ENCODE data around the gene NUMB.

Gene NUMB

GRCh38 chr14:73254247-73255004 is 203.9 kb downstream of the NUMB start:
- Histone ChIP-seq H3K9ac (ENCODE audit: low read length) (no peak overlapping the region), H3K27ac (ENCODE audit: low read depth, low read length) (no peak overlapping the region), H3K9me3 (ENCODE audit: low read length) (no peaks in the 10 kb centered on the region), H3K4me3 (ENCODE audit: low read depth in 1 of 2, low read length in 2 of 2) (no peak overlapping the region), H3K27me3 (ENCODE audit: control insufficient read depth in 1 of 2, insufficient read depth in 2 of 2, low read length in 2 of 2) (no peaks in the 10 kb centered on the region), H3K36me3 (ENCODE audit: insufficient read depth, low read length) (no peaks in the 10 kb centered on the region), H3K4me1 (ENCODE audit: insufficient read depth, low read length) (no peaks in the 10 kb centered on the region)

DNA sequence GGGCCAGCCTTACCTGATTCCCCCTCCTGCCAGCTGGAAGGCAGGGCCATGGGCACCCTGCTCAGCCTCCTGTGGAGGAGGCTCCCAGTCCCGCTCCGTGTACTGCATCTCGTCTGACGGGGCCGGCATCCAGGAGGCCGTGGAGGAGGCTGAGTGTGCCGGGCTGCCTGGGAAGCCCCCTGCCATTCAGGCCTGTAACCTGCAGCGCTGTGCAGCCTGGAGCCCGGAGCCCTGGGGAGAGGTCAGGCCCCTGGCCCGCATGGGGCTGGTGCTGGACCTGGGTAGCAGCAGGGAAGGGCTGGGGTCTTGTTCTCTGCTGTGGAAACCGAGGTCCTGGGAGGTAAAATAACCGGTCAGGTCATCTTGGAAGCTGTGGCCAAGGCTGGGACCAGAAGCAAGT is 204.6 kb downstream of the NUMB start:
- Histone ChIP-seq H3K9ac (ENCODE audit: low read length) (no peak overlapping the region), H3K9me3 (ENCODE audit: low read length) (no peaks in the 10 kb centered on the region), H3K4me3 (ENCODE audit: low read depth in 1 of 2, low read length in 2 of 2) (no peak overlapping the region), H3K4me1 (ENCODE audit: insufficient read depth, low read length) (no peaks in the 10 kb centered on the region), H3K27ac (ENCODE audit: low read depth, low read length) (no peak overlapping the region), H3K36me3 (ENCODE audit: insufficient read depth, low read length) (no peaks in the 10 kb centered on the region), H3K27me3 (ENCODE audit: control insufficient read depth in 1 of 2, insufficient read depth in 2 of 2, low read length in 2 of 2) (no peaks in the 10 kb centered on the region)

DNA sequence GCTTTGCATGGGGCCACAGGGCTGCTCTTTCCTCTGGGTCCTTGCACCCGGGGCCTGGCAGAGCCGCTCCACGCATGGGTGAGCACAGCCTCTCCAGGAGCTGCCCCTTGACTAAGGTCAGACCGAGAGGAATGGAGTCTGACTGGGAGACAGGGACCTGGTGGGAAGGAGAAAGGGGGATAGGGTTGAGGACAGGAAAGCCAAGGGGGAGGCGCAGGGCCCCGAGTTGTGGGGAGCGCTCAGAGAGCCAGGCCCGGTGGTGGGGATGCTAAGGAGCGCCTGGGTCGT is 205.1 kb downstream of the NUMB start:
- Histone ChIP-seq H3K27me3 (ENCODE audit: control insufficient read depth in 1 of 2, insufficient read depth in 2 of 2, low read length in 2 of 2) (no peaks in the 10 kb centered on the region), H3K4me1 (ENCODE audit: insufficient read depth, low read length) (no peaks in the 10 kb centered on the region), H3K36me3 (ENCODE audit: insufficient read depth, low read length) (no peaks in the 10 kb centered on the region), H3K9me3 (ENCODE audit: low read length) (no peaks in the 10 kb centered on the region), H3K9ac (ENCODE audit: low read length) (no peak overlapping the region), H3K27ac (ENCODE audit: low read depth, low read length) (no peak overlapping the region), H3K4me3 (ENCODE audit: low read depth in 1 of 2, low read length in 2 of 2) (no peak overlapping the region)

GRCh38 chr14:73252491-73253322 is 205.6 kb downstream of the NUMB start:
- no peaks in the 10 kb centered on the region for H3K27me3 ChIP-seq (ENCODE audit: control insufficient read depth in 1 of 2, insufficient read depth in 2 of 2, low read length in 2 of 2)
- H3K9ac ChIP-seq (ENCODE audit: low read length) = no peak overlapping the region
- H3K4me3 ChIP-seq (ENCODE audit: low read depth in 1 of 2, low read length in 2 of 2) = no peak overlapping the region
- H3K36me3 ChIP-seq (ENCODE audit: insufficient read depth, low read length) = no peaks in the 10 kb centered on the region
- H3K9me3 ChIP-seq (ENCODE audit: low read length) = no peaks in the 10 kb centered on the region
- no peak overlapping the region for H3K27ac ChIP-seq (ENCODE audit: low read depth, low read length)
- H3K4me1 ChIP-seq (ENCODE audit: insufficient read depth, low read length) = no peaks in the 10 kb centered on the region

DNA sequence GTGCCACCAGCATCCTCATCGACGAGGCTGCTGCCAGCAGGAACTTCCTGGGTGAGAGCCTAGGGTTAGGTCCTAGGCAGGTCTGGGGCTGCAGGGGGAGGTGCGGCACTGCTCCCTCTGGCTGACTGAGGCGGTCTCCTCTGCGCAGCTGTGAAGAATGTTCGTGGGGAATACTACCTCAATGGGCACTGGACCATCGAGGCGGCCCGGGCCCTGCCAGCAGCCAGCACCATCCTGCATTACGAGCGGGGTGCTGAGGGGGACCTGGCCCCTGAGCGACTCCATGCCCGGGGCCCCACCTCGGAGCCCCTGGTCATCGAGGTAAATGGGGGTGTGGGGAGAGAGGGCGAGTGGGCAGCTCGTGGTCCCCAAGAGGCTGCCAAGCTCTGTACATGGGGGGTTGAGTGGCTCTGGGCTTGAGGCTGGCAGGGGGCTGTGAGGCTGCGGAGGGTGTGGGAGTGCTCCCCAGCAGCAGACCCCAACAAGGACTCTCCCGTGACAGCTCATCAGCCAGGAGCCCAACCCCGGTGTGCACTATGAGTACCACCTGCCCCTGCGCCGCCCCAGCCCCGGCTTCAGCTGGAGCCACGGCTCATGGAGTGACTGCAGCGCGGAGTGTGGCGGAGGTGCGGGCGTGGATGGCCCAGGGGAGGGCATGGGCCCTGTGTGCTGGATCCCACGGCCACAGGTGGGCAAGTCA is 206.7 kb downstream of the NUMB start:
- no peak overlapping the region for H3K27ac ChIP-seq (ENCODE audit: low read depth, low read length)

GRCh38 chr14:73250781-73251500 is 207.4 kb downstream of the NUMB start:
- Histone ChIP-seq H3K27me3 (ENCODE audit: control insufficient read depth in 1 of 2, insufficient read depth in 2 of 2, low read length in 2 of 2) (peaks cover 5 to 9% of the 10 kb centered on the region in 2 donors), H3K4me1 (ENCODE audit: insufficient read depth, low read length) (no peaks in the 10 kb centered on the region), H3K9me3 (ENCODE audit: low read length) (no peaks in the 10 kb centered on the region), H3K9ac (ENCODE audit: low read length) (no peak overlapping the region), H3K4me3 (ENCODE audit: low read depth in 1 of 2, low read length in 2 of 2) (no peak overlapping the region), H3K27ac (ENCODE audit: low read depth, low read length) (no peak overlapping the region), H3K36me3 (ENCODE audit: insufficient read depth, low read length) (no peaks in the 10 kb centered on the region)

More for the DNA sequence above, 206.7 kb downstream of the NUMB start:
- Histone ChIP-seq H3K4me1 (ENCODE audit: insufficient read depth, low read length) (no peaks in the 10 kb centered on the region), H3K9ac (ENCODE audit: low read length) (no peak overlapping the region), H3K9me3 (ENCODE audit: low read length) (no peaks in the 10 kb centered on the region), H3K4me3 (ENCODE audit: low read depth in 1 of 2, low read length in 2 of 2) (no peak overlapping the region), H3K36me3 (ENCODE audit: insufficient read depth, low read length) (no peaks in the 10 kb centered on the region), H3K27me3 (ENCODE audit: control insufficient read depth in 1 of 2, insufficient read depth in 2 of 2, low read length in 2 of 2) (peaks cover 2 to 4% of the 10 kb centered on the region in 2 donors)

DNA sequence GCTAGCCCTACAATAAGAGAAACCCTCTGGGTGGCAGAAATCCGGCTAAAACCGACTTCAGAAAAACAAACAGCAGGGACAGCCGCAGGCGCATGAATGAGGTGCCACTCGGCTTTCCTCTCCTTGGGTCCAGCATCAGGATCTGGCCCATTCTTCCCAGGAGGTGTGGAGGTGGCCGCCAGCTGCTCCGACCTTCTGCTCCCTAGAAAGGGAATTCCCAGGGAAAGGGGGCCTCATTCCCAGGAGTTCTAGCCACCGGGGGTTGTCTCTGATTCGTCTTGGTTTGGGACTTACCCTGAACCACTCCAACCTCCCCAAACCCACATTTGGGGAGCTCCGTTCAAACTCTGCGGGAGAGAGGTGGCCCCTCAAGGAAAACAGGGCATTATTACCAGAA is 208.0 kb downstream of the NUMB start:
- Histone ChIP-seq H3K9me3 (ENCODE audit: low read length) (no peaks in the 10 kb centered on the region), H3K9ac (ENCODE audit: low read length) (no peak overlapping the region), H3K4me1 (ENCODE audit: insufficient read depth, low read length) (no peaks in the 10 kb centered on the region), H3K4me3 (ENCODE audit: low read depth in 1 of 2, low read length in 2 of 2) (no peak overlapping the region), H3K27ac (ENCODE audit: low read depth, low read length) (no peak overlapping the region), H3K27me3 (ENCODE audit: control insufficient read depth in 1 of 2, insufficient read depth in 2 of 2, low read length in 2 of 2) (peaks cover 5 to 15% of the 10 kb centered on the region in 2 donors), H3K36me3 (ENCODE audit: insufficient read depth, low read length) (no peaks in the 10 kb centered on the region)

- Histone ChIP-seq H3K4me1 (ENCODE audit: insufficient read depth, low read length) (no peaks in the 10 kb centered on the region), H3K36me3 (ENCODE audit: insufficient read depth, low read length) (no peaks in the 10 kb centered on the region), H3K27me3 (ENCODE audit: control insufficient read depth in 1 of 2, insufficient read depth in 2 of 2, low read length in 2 of 2) (peaks cover 5 to 20% of the 10 kb centered on the region in 2 donors)
Measured at GRCh38 chr14:73249564-73250316, 208.6 kb downstream of the NUMB start.

DNA sequence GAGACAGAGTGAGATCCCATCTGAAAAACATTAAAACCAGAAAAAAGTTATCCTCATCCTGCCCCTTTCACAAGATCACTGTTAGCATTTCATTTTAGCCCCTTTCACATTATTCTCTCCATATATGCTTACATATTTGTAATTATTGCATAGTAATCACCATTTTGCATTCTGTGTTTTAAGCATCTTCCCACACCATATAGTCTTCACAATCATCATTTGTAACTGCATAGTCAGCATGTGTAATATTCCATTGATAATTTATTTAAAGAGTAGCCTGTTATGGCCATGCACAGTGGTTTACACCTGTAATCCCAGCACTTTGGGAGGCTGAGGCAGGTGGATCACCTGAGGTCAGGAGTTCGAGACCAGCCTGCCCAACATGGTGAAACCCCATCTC is 209.2 kb downstream of the NUMB start:
- Histone ChIP-seq H3K27ac (ENCODE audit: low read depth, low read length) (no peak overlapping the region), H3K9ac (ENCODE audit: low read length) (no peak overlapping the region), H3K4me1 (ENCODE audit: insufficient read depth, low read length) (no peaks in the 10 kb centered on the region), H3K9me3 (ENCODE audit: low read length) (no peaks in the 10 kb centered on the region), H3K4me3 (ENCODE audit: low read depth in 1 of 2, low read length in 2 of 2) (no peak overlapping the region), H3K27me3 (ENCODE audit: control insufficient read depth in 1 of 2, insufficient read depth in 2 of 2, low read length in 2 of 2) (peaks cover 5 to 26% of the 10 kb centered on the region in 2 donors), H3K36me3 (ENCODE audit: insufficient read depth, low read length) (no peaks in the 10 kb centered on the region)

More at GRCh38 chr14:73249564-73250316, 208.6 kb downstream of the NUMB start:
- no peak overlapping the region for H3K27ac ChIP-seq (ENCODE audit: low read depth, low read length)
- H3K9ac ChIP-seq (ENCODE audit: low read length) = no peak overlapping the region
- no peak overlapping the region for H3K4me3 ChIP-seq (ENCODE audit: low read depth in 1 of 2, low read length in 2 of 2)
- H3K9me3 ChIP-seq (ENCODE audit: low read length) = no peaks in the 10 kb centered on the region

DNA sequence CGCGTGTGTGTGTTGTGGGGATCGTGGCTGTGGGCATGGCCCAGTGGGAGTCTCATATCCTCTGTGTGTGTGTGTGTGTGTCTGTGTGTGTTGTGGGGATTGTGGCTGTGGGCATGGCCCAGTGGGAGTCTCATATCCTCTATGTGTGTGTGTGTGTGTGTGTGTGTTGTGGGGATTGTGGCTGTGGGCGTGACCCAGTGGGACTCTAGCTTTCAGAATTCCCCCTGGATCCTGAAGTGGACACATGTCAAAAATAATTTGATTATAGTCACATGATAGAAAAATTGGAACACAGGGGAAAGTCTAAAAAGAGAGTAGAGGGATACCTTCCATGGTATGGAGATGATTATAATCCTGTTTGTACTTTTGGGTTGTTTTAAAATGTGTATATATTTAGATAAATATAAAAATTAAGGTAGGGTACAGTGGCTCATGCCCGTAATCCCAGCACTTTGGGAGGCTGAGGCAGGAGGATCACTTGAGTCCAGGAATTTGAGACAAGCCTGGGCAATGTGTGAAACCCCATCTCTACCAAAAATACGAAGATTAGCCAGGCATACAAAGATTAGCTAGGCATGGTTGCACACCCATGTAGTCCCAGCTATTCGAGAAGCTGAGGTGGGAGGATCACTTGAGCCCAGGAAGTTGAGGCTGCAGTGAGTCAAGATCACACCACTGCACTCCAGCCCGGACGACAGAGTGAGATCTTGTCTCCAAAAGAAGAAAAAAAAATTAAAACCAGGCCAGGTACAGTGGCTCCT is 210.1 kb downstream of the NUMB start:
- Histone ChIP-seq H3K27me3 (ENCODE audit: control insufficient read depth in 1 of 2, insufficient read depth in 2 of 2, low read length in 2 of 2) (peaks cover 5 to 28% of the 10 kb centered on the region in 2 donors), H3K4me3 (ENCODE audit: low read depth in 1 of 2, low read length in 2 of 2) (no peak overlapping the region), H3K4me1 (ENCODE audit: insufficient read depth, low read length) (no peaks in the 10 kb centered on the region), H3K9ac (ENCODE audit: low read length) (no peak overlapping the region), H3K27ac (ENCODE audit: low read depth, low read length) (no peak overlapping the region), H3K36me3 (ENCODE audit: insufficient read depth, low read length) (no peaks in the 10 kb centered on the region), H3K9me3 (ENCODE audit: low read length) (no peaks in the 10 kb centered on the region)
